PFSK-1 (cell line): ENCODE measurements around the gene HNRNPC.

Source experiments
- FOXP2 ChIP-seq: optimal IDR thresholded peaks from 2 replicates; pipeline ENCODE3; 2011; ENCODE audit warnings: borderline replicate concordance, control low read depth, inconsistent platforms; ENCODE audit not compliant: insufficient read depth; ENCODE audit errors: extremely low read length, extremely low read depth
- POLR2AphosphoS5 ChIP-seq: IDR thresholded peaks from 2 replicates; pipeline ENCODE4 v1.6.1; 2012; ENCODE audit warnings: low read depth, mild to moderate bottlenecking, control low read depth, low read length, moderate library complexity
- REST ChIP-seq, 2 experiments: IDR thresholded peaks; 2 replicates each; pipeline versions ENCODE4 v1.6.1 to v1.8.0; 2011 to 2012; ENCODE audit warnings: low read depth in 2 of 2, low read length in 2 of 2, control low read depth in 1 of 2, inconsistent platforms in 1 of 2, mild to moderate bottlenecking in 1 of 2, moderate library complexity in 1 of 2; ENCODE audit not compliant: insufficient read depth in 1 of 2
- SIN3A ChIP-seq: IDR thresholded peaks from 2 replicates; pipeline ENCODE4 v1.6.1; 2012; ENCODE audit warnings: mild to moderate bottlenecking, low read length, moderate library complexity, borderline replicate concordance; ENCODE audit not compliant: insufficient read depth
- TAF1 ChIP-seq: IDR thresholded peaks from 2 replicates; pipeline ENCODE4 v1.6.1; 2012; ENCODE audit warnings: low read length, control low read depth, borderline replicate concordance; ENCODE audit not compliant: insufficient read depth

Gene HNRNPC

GRCh38 chr14:21206753-21207684 lies 62.2 kb downstream of the HNRNPC start:
- TF ChIP-seq REST (IDR thresholded peaks at IDR 0.05; ENCODE audit: insufficient read depth in 1 of 2, low read depth in 2 of 2, low read length in 2 of 2) (no peak), POLR2AphosphoS5 (no peak)

- TF ChIP-seq TAF1, result no peak
- no peak for TF ChIP-seq FOXP2
- TF ChIP-seq SIN3A, result no peak
- TF ChIP-seq POLR2AphosphoS5, result no peak; the same call in 1 of the 2 replicates
- TF ChIP-seq REST (IDR thresholded peaks at IDR 0.05; ENCODE audit: insufficient read depth in 1 of 2, low read depth in 2 of 2, low read length in 2 of 2), result no peak
These were observed 63.3 kb downstream of the HNRNPC start for GRCh38 chr14:21205678-21206581.

- TF ChIP-seq REST (IDR thresholded peaks at IDR 0.05; ENCODE audit: insufficient read depth in 1 of 2, low read depth in 2 of 2, low read length in 2 of 2), result no peak
- TF ChIP-seq POLR2AphosphoS5, result no peak
- TF ChIP-seq FOXP2, result no peak
- TF ChIP-seq TAF1, result no peak
- no peak for TF ChIP-seq SIN3A
These were observed 64.1 kb downstream of the HNRNPC start for GRCh38 chr14:21205026-21205677.

GRCh38 chr14:21204167-21205025 lies 64.8 kb downstream of the HNRNPC start:
- TF ChIP-seq REST (IDR thresholded peaks at IDR 0.05; ENCODE audit: insufficient read depth in 1 of 2, low read depth in 2 of 2, low read length in 2 of 2) (no peak), TAF1 (no peak), FOXP2 (no peak), POLR2AphosphoS5 (no peak), SIN3A (no peak)
